Measurements from ENCODE around the gene CAT.

- TF ChIP-seq CTCF (IDR thresholded peaks at IDR 0.05) (no peak), POLR2A (IDR thresholded peaks at IDR 0.05) (no peak)
These were observed 40.3 kb downstream of the CAT start for GRCh38 chr11:34478845-34479663.
